GM19438 (cell line): ENCODE results near the gene PPFIA2.
"Not testable (repeated sequence)": the region's sequence is repeated elsewhere in the genome, so short reads cannot be mapped to it uniquely, and the experiment has no call there.

Experiments used
- ATAC-seq: cut with Tn5 transposase; IDR thresholded peaks from one replicate; pipeline ENCODE4 v1.9.1; 2021; ENCODE audit warnings: low read depth; ENCODE audit not compliant: unreplicated experiment

The PPFIA2 gene

GRCh38 chr12:81679614-81680013 lies 79.5 kb downstream of the PPFIA2 start:
- ATAC-seq, result no peak

- ATAC-seq, result no peak
Observed at GRCh38 chr12:81670759-81671158, 88.4 kb downstream of the PPFIA2 start.

- ATAC-seq, result no peak
Observed at GRCh38 chr12:81668475-81668874, 90.7 kb downstream of the PPFIA2 start.

- ATAC-seq, result not testable (repeated sequence)
Observed at GRCh38 chr12:81659310-81659709, 99.8 kb downstream of the PPFIA2 start.

GRCh38 chr12:81644503-81644902 lies 114.6 kb downstream of the PPFIA2 start:
- ATAC-seq, result no peak

- no peak for ATAC-seq
Observed at GRCh38 chr12:81639196-81639595, 120.0 kb downstream of the PPFIA2 start.

- ATAC-seq, result no peak
Observed at GRCh38 chr12:81633127-81633526, 126.0 kb downstream of the PPFIA2 start.

GRCh38 chr12:81627336-81628189 lies 131.6 kb downstream of the PPFIA2 start:
- no peak for ATAC-seq

- no peak for ATAC-seq
Observed at GRCh38 chr12:81626406-81626805, 132.7 kb downstream of the PPFIA2 start.

GRCh38 chr12:81617915-81618314 lies 141.2 kb downstream of the PPFIA2 start:
- ATAC-seq, result no peak

GRCh38 chr12:81615026-81615588 lies 144.0 kb downstream of the PPFIA2 start:
- ATAC-seq, result no peak

- ATAC-seq, result no peak
Observed at GRCh38 chr12:81610955-81611889, 147.9 kb downstream of the PPFIA2 start.

- no peak for ATAC-seq
Observed at GRCh38 chr12:81597928-81598604, 161.1 kb downstream of the PPFIA2 start.

- ATAC-seq, result no peak
Observed at GRCh38 chr12:81596558-81596957, 162.6 kb downstream of the PPFIA2 start.

- no peak for ATAC-seq
Observed at GRCh38 chr12:81591256-81591655, 167.9 kb downstream of the PPFIA2 start.

GRCh38 chr12:81590703-81591102 lies 168.4 kb downstream of the PPFIA2 start:
- not testable (repeated sequence) for ATAC-seq

- no peak for ATAC-seq
Observed at GRCh38 chr12:81588235-81589008, 170.7 kb downstream of the PPFIA2 start.

GRCh38 chr12:81585787-81586186 lies 173.4 kb downstream of the PPFIA2 start:
- no peak for ATAC-seq

GRCh38 chr12:81573228-81573627 lies 185.9 kb downstream of the PPFIA2 start:
- ATAC-seq, result no peak

- ATAC-seq, result no peak
Observed at GRCh38 chr12:81572411-81572810, 186.7 kb downstream of the PPFIA2 start.
